HG02973 (cell line): ENCODE data around the gene IKZF4.
"Not testable (repeated sequence)": the region's sequence is repeated elsewhere in the genome, so short reads cannot be mapped to it uniquely, and the experiment has no call there.

Experiments used
- ATAC-seq: cut with Tn5 transposase; IDR thresholded peaks from one replicate; pipeline ENCODE4 v1.9.1; 2021; ENCODE audit warnings: moderate library complexity; ENCODE audit not compliant: unreplicated experiment

IKZF4 gene

DNA sequence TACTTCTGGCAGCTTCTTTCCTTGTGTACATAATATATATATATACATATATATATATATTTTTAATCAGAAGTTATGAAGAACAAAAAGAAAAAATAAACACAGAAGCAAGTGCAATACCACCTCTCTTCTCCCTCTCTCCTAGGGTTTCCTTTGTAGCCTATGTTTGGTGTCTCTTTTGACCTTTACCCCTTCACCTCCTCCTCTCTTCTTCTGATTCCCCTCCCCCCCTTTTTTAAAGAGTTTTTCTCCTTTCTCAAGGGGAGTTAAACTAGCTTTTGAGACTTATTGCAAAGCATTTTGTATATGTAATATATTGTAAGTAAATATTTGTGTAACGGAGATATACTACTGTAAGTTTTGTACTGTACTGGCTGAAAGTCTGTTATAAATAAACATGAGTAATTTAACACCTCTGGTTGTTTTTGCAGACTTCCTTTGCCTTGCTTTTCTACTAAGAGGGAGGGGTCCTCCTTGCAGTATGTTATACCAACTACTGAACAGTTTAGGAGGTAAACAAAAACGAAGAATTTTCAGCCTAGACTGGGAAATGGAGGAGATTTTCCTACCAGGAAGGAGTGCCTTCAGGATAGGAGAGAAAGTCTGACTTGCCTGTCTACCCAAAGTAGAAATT, 17.3 kb downstream of the IKZF4 start:
- ATAC-seq = no peak

- no peak for ATAC-seq
Measured at GRCh38 chr12:56040151-56040550, 19.3 kb downstream of the IKZF4 start.

DNA sequence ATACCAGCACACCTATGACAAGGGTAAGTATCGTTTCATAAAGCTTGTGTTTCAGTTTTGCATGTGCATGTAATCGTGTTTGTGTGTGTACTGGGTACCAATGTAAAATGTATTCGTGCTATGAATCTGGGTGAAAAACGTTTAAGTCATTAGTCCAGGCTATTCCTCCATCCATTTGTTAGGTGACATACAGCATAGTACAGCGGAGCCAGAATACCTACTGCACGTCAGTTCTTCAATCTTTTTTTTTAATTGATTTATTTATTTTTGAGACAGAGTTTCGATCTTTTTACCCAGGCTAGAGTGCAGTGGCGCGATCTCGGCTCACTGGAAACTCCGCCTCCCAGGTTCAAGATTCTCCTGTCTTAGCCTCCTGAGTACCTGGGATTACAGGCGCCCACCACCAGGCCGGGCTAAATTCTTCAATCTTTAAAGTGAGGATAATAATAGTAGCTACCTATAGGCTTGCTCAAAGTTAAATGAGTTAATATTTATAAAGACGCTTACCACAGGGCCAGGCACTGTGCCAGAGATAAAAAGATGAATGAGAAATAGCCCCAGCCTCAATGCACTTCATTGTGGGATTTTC, 20.2 kb downstream of the IKZF4 start:
- no peak for ATAC-seq

DNA sequence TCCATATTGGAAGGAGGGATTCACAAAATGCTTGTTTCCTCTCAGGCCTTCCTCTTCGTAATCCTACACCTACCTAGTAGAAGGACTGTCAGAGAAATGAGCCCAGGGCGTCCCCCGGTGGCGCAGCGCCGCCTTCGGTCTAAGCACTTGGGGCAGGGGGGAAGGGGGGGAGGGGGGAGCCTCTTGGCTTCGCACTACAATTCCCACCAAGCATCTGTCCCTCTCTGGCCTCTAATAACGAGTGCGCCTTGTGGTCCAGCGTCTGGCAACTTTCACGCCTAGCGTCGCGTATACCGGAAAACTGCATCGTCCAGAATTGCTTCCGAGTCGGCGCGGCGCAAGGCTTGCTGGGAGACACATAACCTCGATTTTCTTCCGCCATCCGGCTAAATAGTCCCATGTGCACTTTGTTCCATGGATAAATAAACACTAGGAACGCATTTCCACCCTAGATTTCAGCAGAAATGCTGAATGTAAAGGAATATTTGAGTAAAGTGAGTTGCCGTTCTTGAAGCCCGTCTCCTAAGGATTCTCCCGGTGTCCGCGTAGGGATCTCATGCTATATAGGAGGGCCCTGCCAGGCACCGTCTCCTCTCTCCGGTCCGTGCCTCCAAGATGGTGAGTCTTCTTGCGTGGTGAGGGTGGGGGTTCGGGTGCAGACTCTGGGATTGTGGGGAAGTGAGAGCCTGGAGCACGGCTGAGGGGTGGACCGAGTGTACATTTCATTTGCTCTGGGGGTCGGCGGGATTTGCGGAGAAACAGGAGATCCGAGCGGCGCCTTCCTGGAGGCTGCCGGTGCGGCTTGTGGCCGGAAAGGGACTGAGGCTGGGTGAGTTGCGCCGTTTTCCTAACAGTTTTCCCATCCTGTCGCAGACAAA, 20.9 kb downstream of the IKZF4 start, which contains the start of gene RPS26:
Gene RPS26 (plus strand): TSS at position 367 of the 878 bp plus-strand sequence. CDS start 249 bp downstream, at position 616.
- ATAC-seq = peak; percentile 93

GRCh38 chr12:56042430-56042813, 21.6 kb downstream of the IKZF4 start:
- not testable (repeated sequence) for ATAC-seq

DNA sequence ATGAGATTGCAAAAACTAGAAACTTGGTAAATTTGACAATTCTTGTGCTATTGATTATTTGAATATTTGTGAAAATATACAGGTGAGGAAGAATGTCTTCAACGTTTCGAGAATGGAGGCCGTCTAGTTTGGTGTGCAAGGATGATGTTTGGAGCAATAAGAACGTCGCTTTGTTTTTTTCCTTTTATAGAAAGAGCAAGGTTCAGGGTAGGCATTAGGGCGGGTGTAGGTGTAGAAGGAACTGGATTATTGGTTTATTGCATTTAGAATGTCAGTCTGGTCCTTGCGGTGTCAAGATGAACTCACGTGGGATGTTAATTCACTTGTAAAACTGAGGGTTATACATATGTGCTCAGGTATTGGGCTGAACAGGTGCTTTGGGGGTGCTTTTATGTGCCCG, 22.0 kb downstream of the IKZF4 start:
- no peak for ATAC-seq

GRCh38 chr12:56046027-56046780, 25.4 kb downstream of the IKZF4 start:
- no peak for ATAC-seq

- no peak for ATAC-seq
Measured at GRCh38 chr12:56053407-56053893, 32.6 kb downstream of the IKZF4 start.

DNA sequence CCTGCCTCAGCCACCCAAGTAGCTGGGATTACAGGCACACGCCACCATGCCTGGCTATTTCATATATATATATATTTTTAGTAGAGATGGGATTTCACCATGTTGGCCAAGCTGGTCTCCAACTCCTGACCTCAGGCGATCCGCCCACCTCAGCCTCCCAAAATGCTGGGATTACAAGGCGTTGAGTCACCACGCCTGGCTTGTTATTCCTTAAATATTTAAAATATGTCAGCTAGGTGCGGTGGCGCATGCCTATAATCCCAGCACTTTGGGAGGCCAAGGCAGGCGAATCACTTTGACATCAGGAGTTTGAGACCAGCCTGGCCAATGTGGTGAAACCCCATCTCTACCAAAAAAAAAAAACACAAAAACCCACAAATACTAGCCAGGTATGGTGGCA, 39.1 kb downstream of the IKZF4 start:
- not testable (repeated sequence) for ATAC-seq

DNA sequence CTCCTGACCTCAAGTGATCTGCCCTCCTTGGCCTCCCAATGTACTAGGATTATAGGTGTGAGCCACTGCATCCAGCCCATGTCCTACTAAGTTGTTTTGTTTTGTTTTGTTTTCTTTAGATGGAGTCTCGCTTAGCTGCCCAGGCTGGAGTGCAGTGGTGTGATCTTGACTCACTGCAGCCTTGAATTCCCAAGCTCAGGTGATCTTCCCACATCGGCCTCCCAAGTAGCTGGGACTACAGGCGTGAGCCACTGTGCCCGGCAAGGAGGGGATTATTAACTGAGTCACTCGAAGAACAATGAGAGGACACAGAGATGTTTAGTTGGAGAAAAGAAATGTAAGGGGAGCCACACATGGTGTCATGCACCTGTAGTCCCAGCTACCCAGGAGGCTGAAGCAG, 41.1 kb downstream of the IKZF4 start:
- no peak for ATAC-seq

DNA sequence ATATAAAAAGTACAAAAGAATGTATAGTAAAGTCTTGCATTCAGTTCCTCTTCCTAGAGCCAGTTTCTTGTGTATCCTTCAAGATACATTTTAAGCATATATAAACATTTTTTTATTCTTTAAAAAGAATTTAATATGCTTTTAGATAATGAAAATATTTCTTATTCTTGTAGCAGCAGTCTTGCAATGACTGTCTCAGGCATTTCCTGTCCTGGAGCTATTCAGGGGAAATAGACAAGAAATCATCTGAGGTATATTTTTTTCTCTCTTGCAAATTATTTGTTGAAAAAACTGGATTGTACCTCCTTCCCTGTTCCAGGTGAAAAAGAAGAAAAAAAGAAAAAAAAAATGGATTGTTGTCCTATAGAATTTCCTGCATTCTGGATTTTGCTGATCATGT, 42.2 kb downstream of the IKZF4 start:
- no peak for ATAC-seq

DNA sequence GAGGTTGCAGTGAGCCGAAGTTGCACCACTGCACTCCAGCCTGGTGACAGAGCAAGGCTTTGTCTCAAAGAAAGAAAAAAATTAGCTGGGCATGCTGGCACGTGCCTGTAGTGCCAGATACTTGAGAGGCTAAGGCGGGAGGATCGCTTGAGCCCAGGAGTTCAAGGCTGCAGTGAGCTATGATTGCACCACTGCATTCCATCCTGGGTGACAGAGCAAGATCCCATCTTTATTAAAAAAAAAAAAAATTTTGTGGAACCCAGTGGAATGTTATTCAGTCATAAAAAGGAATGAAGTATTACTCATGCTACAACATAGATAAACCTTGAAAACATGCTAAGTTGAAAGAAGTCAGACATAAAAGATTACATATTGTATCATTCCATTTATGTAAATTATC, 50.8 kb downstream of the IKZF4 start:
- ATAC-seq = no peak

DNA sequence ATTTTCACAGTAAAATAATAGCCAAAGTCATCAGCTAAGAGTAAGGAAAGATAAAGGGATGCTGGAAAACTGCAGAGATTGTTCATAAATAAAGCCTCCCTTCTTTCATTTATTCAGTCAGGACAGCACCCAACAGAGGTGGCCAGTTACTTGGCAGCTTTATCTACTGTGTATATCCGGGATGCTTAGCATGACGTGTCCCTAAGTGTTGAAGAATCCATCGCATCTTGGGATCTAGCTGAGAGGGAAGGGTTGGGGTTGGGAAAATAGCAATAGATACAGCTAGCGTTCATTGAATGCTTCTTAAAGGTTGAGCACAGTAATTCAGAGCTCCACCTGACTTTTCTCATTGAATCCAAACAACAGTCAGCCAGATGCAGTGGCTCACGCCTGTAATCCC, 53.6 kb downstream of the IKZF4 start:
- no peak for ATAC-seq

- not testable (repeated sequence) for ATAC-seq
Measured at GRCh38 chr12:56077966-56078365, 57.1 kb downstream of the IKZF4 start.

GRCh38 chr12:56078427-56078826, 57.6 kb downstream of the IKZF4 start:
- no peak for ATAC-seq

GRCh38 chr12:56078931-56079722, 58.3 kb downstream of the IKZF4 start:
- no peak for ATAC-seq

DNA sequence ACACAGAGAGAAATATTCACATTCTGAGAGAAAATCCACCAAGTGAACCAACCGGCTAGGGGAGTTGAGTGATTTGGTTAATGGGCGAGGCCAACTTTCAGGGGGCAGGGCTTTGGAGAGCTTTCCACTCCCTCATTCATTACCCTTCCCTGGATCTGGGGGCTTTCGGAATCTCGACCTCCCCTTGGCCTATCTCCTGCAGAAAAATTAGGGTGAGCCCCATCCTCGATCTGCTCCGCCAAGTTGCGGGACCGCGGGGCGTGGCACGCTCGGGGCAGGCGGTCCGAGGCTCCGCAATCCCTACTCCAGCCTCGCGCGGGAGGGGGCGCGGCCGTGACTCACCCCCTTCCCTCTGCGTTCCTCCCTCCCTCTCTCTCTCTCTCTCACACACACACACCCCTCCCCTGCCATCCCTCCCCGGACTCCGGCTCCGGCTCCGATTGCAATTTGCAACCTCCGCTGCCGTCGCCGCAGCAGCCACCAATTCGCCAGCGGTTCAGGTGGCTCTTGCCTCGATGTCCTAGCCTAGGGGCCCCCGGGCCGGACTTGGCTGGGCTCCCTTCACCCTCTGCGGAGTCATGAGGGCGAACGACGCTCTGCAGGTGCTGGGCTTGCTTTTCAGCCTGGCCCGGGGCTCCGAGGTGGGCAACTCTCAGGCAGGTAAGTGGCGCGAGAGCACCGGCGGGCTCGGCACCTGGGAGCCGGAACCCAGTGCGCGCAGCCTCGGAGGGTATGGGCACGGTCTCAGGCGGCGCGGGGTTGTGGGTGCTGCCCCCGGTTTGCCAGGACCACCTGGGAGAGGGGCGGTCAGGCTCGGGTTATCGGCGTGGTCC, 59.1 kb downstream of the IKZF4 start, which contains the start of gene ERBB3:
Gene ERBB3 (plus strand): TSS at position 443 of the 833 bp plus-strand sequence. CDS start 136 bp downstream, at position 579.
- ATAC-seq = peak; percentile 44

DNA sequence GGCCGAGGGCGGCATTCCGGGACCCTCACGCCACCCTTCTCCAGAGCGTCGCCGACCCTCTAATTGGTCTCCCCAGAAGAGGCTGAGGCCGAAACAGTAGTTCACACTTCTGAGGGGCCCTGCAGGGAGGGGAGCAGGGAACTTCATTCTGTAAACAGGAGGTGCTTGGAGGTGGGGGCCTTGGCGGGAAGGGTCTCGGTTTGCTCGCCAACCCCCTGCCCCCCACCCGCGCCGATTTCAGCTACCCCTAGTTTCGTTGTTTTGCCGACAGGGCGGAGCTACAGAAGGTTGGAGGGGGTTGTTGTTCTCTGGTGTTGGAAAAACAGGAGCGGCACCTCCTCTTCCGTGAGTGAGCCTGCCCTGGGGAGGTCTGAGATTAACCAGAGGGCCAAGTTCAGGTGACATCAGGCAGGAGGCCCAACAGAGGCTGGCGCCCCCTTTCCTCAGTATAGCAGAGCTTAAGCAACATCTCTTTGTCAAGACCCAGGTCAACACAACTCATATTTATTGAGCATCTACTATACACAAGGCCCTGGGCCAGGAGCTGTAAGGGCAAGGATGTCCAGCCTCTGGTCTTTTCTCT, 59.8 kb downstream of the IKZF4 start:
- no peak for ATAC-seq
